ENCODE results near the gene PITPNM3.

DNA sequence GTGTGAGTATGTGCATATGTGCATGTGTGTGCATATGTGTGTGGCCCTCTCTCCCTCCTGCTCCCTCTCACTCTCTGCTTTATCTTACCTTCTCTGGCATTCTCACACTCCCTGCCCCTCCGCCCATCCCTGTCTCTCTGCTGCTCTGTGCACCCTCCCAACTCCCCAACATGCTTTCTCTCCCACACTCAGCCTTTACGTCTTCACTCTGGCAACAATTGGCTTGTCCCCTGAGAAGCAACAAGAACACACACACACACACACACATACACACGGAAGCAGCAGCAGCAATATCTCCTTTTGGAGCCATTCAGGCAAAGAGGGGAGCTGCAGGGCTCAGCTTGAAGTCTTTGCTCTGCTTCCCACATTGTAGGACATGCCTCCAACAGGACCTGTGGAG is 27.8 kb downstream of the PITPNM3 start:
- TF ChIP-seq EZH2 (IDR thresholded peaks at IDR 0.05; ENCODE audit: borderline replicate concordance, low read depth, low read length, poor library complexity, severe bottlenecking): no peak
- TF ChIP-seq CTCF (conservative IDR thresholded peaks at IDR 0.05; ENCODE audit: low read depth, low read length): no peak

Measured in A673 (cell line).